ENCODE results near the gene RARS2.

The RARS2 gene

DNA sequence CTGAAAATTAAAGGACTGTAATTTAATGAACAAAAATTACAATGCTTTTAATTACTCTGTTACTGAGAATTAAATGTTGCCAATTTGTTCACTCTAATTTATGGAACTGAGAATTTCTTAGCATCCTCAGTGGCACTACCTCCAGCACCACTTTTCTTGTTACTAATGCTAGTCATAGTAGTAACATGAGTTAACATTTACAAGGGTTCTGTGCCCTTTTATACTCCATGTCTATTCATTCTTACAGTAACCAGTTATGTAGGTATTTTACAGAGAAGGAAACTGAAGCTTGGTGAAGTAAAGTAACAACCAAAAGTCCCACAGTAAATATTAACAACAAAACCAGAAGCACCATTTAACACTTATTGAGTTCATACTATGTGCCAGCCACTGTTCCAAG, 34.3 kb downstream of the RARS2 start:
- no peak overlapping the region for H3K27ac ChIP-seq
- H3K9me3 ChIP-seq, result no peaks in the 10 kb centered on the region
- DNase-seq, result no peak
- no peaks in the 10 kb centered on the region for H3K4me1 ChIP-seq
- H3K36me3 ChIP-seq, result peaks cover 18 to 45% (median 35%) of the 10 kb centered on the region in 3 donors
- no peak overlapping the region for H3K4me3 ChIP-seq
- no peaks in the 10 kb centered on the region for H3K27me3 ChIP-seq
- TF ChIP-seq, protein P1, sequence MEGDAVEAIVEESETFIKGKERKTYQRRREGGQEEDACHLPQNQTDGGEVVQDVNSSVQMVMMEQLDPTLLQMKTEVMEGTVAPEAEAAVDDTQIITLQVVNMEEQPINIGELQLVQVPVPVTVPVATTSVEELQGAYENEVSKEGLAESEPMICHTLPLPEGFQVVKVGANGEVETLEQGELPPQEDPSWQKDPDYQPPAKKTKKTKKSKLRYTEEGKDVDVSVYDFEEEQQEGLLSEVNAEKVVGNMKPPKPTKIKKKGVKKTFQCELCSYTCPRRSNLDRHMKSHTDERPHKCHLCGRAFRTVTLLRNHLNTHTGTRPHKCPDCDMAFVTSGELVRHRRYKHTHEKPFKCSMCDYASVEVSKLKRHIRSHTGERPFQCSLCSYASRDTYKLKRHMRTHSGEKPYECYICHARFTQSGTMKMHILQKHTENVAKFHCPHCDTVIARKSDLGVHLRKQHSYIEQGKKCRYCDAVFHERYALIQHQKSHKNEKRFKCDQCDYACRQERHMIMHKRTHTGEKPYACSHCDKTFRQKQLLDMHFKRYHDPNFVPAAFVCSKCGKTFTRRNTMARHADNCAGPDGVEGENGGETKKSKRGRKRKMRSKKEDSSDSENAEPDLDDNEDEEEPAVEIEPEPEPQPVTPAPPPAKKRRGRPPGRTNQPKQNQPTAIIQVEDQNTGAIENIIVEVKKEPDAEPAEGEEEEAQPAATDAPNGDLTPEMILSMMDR (IDR thresholded peaks at IDR 0.05), result no peak
- intact Hi-C loops (cut with DNase I; ENCODE audit: low total_unique reads), result no loop called here

DNA sequence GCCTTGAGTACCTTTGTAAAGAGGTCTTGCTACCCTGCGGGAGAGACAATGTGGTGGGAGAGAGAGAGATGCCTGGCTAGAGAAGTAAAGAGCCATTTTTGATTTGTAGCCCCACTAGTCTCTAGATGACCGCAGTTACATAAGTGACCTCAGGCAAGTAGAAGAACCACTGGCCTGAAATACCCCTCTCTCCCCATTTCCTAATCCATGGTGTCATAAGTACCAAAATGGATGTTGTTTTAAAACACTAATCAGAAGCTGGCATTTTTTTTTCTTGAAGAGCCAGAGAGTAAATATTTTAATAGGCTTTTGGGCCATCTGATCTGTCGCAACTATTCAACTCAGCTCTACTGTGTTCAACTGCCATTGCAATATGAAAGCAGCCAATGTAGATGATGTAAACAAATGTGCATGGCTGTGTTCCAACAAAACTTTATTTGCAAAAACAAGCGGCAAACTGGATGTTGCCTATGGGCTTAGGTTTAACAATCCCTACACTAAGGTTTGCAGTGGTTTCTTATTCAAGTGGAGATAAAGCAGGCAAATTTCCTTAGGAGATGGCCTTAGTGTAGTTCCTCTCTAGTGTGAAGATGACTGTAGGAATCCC, 36.5 kb downstream of the RARS2 start:
- no peaks in the 10 kb centered on the region for H3K4me1 ChIP-seq
- H3K4me3 ChIP-seq, result no peak overlapping the region
- H3K36me3 ChIP-seq, result peaks cover 10 to 32% (median 32%) of the 10 kb centered on the region in 3 donors
- H3K27me3 ChIP-seq, result no peaks in the 10 kb centered on the region
- no peak overlapping the region for H3K27ac ChIP-seq
- intact Hi-C loops (cut with DNase I; ENCODE audit: low total_unique reads), result no loop called here
- no peaks in the 10 kb centered on the region for H3K9me3 ChIP-seq
- TF ChIP-seq, protein P1 (IDR thresholded peaks at IDR 0.05), result no peak
- DNase-seq, result no peak

DNA sequence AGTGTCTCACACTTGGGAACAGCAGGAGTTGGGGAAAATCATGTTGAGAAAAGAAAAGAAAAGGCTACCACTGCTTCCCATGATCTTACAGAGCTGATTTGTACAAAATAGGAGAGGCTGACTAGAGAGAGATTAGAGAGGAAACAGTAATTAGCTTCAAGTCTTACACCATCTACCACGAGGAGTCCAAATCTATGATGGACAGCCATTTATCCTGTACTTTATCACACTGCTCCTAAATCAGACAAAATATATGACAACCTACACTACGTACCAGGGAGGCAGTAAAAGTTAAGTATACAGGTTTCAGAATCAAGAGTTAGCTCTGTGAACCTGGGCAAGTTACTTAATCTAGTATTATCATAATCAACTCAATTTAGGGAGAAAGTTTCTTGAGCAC, 38.0 kb downstream of the RARS2 start:
- H3K27me3 ChIP-seq, result no peaks in the 10 kb centered on the region
- TF ChIP-seq, protein P1 (IDR thresholded peaks at IDR 0.05), result no peak
- no peak for DNase-seq
- no peaks in the 10 kb centered on the region for H3K4me1 ChIP-seq
- H3K27ac ChIP-seq, result no peak overlapping the region
- intact Hi-C loops (cut with DNase I; ENCODE audit: low total_unique reads), result no loop called here
- H3K9me3 ChIP-seq, result no peaks in the 10 kb centered on the region
- no peak overlapping the region for H3K4me3 ChIP-seq
- H3K36me3 ChIP-seq, result peaks cover 17 to 31% (median 20%) of the 10 kb centered on the region in 3 donors

DNA sequence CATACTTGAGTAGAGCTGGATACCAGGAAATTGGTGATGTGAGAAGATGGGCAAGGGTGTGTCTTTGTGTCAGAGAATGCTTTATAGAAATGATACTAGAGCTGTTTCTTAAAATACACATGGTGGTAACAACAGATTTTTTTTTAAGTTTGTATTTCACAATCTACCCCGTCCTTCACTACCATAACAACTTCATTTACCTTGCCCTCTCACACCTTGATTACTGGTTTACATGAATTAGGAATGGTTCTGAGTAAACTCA, 45.4 kb downstream of the RARS2 start:
- no peak for DNase-seq
- Histone ChIP-seq H3K4me1 (peaks cover 0 to 8% (median 0%) of the 10 kb centered on the region in 4 donors), H3K27me3 (no peaks in the 10 kb centered on the region), H3K4me3 (no peak overlapping the region), H3K27ac (no peak overlapping the region), H3K9me3 (no peaks in the 10 kb centered on the region), H3K36me3 (peaks cover 28 to 67% (median 32%) of the 10 kb centered on the region in 3 donors)
- intact Hi-C loops (cut with DNase I; ENCODE audit: low total_unique reads), result no loop called here
- TF ChIP-seq, protein P1 (IDR thresholded peaks at IDR 0.05), result no peak

DNA sequence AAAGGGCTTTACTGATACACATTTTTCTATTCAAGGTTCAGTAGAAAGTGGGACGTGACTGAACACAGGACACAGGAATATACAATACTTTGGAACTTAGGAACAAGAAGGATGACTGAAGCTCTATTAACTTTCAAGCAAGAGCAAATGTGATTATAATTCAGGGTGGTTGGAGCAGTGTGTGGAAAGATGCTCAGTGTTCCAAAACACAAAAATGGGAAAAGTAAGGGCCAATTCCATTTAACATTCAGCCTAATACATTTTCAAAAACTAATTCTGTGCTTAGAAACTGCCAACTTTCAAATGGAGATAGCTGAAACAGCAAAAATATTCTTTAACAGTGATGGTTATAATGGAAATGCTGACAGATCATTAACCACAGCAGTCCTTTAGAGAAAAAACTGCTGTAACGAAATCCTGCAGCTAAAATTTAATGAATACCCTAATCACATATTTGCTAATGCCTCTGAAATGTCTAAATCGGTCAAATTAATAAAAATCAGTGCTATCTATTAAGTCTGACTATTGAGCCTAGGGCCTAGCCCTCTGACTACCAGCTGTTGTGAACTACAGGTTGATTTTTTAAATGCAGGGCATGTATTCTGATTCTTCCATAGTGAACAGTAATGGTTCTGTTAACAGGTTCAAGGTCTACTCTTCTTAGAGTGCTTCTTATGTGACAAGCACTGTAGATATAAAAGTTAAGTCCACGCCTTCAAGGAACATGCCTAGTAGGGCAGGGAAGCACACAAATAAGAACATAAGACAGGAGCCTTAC, 45.9 kb downstream of the RARS2 start:
- H3K36me3 ChIP-seq, result peaks cover 32 to 66% (median 33%) of the 10 kb centered on the region in 3 donors
- DNase-seq, result no peak

More for the DNA sequence above, 45.9 kb downstream of the RARS2 start:
- H3K4me3 ChIP-seq, result no peak overlapping the region
- H3K27me3 ChIP-seq, result no peaks in the 10 kb centered on the region
- H3K27ac ChIP-seq, result no peak overlapping the region
- intact Hi-C loops (cut with DNase I; ENCODE audit: low total_unique reads), result no loop called here
- no peaks in the 10 kb centered on the region for H3K9me3 ChIP-seq
- peaks cover 0 to 8% (median 0%) of the 10 kb centered on the region in 4 donors for H3K4me1 ChIP-seq
- TF ChIP-seq, protein P1 (IDR thresholded peaks at IDR 0.05), result no peak
